HL-60 (cell line): ENCODE results near the gene RNU6-9.

Experiments
- GABPA ChIP-seq: IDR thresholded peaks from 2 replicates; pipeline ENCODE4 v1.6.1; 2012; ENCODE audit warnings: low read depth
- POLR2AphosphoS5 ChIP-seq: IDR thresholded peaks from 2 replicates; pipeline ENCODE4 v1.6.1; 2012; ENCODE audit warnings: low read depth
- SPI1 ChIP-seq: IDR thresholded peaks from 2 replicates; pipeline ENCODE4 v1.6.1; 2012; ENCODE audit warnings: low read depth, mild to moderate bottlenecking, borderline replicate concordance
- TF ChIP-seq, protein P1 (sequence below): IDR thresholded peaks from one replicate; pipeline ENCODE4 v1.5.1; 2011; ENCODE audit warnings: low read length, control low read depth, inconsistent platforms; ENCODE audit not compliant: insufficient read depth
- TF ChIP-seq, protein P2 (sequence below): IDR thresholded peaks from 2 replicates; pipeline ENCODE4 v1.6.1; 2012; ENCODE audit warnings: low read depth; ENCODE audit not compliant: insufficient replicate concordance

DNA sequence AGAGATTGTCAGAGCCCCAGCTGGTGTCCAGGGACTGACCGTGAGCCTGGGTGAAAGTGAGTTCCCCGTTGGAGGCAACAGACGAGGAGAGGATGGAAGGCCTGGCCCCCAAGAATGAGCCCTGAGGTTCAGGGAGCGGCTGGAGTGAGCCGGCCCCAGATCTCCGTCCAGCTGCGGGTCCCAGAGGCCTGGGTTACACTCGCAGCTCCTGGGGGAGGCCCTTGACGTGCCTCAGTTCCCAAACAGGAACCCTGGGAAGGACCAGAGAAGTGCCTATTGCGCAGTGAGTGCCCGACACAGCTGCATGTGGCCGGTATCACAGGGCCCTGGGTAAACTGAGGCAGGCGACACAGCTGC lies 42.3 kb upstream of the RNU6-9 start:
- TF ChIP-seq, protein P1, sequence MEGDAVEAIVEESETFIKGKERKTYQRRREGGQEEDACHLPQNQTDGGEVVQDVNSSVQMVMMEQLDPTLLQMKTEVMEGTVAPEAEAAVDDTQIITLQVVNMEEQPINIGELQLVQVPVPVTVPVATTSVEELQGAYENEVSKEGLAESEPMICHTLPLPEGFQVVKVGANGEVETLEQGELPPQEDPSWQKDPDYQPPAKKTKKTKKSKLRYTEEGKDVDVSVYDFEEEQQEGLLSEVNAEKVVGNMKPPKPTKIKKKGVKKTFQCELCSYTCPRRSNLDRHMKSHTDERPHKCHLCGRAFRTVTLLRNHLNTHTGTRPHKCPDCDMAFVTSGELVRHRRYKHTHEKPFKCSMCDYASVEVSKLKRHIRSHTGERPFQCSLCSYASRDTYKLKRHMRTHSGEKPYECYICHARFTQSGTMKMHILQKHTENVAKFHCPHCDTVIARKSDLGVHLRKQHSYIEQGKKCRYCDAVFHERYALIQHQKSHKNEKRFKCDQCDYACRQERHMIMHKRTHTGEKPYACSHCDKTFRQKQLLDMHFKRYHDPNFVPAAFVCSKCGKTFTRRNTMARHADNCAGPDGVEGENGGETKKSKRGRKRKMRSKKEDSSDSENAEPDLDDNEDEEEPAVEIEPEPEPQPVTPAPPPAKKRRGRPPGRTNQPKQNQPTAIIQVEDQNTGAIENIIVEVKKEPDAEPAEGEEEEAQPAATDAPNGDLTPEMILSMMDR = no peak
- TF ChIP-seq POLR2AphosphoS5 = no peak
- no peak for TF ChIP-seq SPI1
- TF ChIP-seq, protein P2, sequence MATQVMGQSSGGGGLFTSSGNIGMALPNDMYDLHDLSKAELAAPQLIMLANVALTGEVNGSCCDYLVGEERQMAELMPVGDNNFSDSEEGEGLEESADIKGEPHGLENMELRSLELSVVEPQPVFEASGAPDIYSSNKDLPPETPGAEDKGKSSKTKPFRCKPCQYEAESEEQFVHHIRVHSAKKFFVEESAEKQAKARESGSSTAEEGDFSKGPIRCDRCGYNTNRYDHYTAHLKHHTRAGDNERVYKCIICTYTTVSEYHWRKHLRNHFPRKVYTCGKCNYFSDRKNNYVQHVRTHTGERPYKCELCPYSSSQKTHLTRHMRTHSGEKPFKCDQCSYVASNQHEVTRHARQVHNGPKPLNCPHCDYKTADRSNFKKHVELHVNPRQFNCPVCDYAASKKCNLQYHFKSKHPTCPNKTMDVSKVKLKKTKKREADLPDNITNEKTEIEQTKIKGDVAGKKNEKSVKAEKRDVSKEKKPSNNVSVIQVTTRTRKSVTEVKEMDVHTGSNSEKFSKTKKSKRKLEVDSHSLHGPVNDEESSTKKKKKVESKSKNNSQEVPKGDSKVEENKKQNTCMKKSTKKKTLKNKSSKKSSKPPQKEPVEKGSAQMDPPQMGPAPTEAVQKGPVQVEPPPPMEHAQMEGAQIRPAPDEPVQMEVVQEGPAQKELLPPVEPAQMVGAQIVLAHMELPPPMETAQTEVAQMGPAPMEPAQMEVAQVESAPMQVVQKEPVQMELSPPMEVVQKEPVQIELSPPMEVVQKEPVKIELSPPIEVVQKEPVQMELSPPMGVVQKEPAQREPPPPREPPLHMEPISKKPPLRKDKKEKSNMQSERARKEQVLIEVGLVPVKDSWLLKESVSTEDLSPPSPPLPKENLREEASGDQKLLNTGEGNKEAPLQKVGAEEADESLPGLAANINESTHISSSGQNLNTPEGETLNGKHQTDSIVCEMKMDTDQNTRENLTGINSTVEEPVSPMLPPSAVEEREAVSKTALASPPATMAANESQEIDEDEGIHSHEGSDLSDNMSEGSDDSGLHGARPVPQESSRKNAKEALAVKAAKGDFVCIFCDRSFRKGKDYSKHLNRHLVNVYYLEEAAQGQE = no peak
- no peak for TF ChIP-seq GABPA
